GM23248 (cell line): ENCODE measurements around the gene PABPC1L2A.

ENCODE experiments used
- EZH2 ChIP-seq: fragments of 200-600 bp; sonication (generic); IDR thresholded peaks from 2 replicates; pipeline ENCODE4 v1.6.1; 2018; ENCODE audit warnings: antibody characterized with exemption, mild to moderate bottlenecking; ENCODE audit not compliant: insufficient read depth, poor library complexity, severe bottlenecking
- EZH2phosphoT487 ChIP-seq: fragments of 200-600 bp; sonication (generic); IDR thresholded peaks from 2 replicates; pipeline ENCODE4 v1.6.1; 2018; ENCODE audit warnings: antibody characterized with exemption, moderate library complexity, mild to moderate bottlenecking, low read depth; ENCODE audit not compliant: insufficient read depth

DNA sequence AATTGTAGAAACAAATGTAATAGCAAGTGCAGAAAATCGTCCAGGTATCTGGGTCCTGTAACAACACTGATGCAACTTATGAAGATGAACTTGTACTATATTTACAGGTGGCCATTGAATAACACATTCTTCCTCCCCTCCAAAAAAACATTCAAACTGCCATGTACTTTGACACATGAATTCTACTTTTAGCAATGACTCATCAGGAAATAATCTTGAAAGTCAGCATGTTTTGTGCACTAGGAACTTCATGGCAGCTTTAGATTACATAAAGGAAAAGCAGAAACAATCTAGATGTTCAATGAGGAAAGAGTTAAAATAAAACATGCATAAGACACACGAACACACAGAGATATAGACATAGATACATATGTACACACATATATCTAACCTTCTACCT, 2.5 kb downstream of the PABPC1L2A start:
- TF ChIP-seq EZH2 (no peak), EZH2phosphoT487 (no peak)
